NCI-H69 (cell line): Measurements from ENCODE around the gene SPATA16.
A peak's percentile ranks its signal among the peaks of the same experiment; 100 is the strongest.
"Not testable (repeated sequence)": the region's sequence is repeated elsewhere in the genome, so short reads cannot be mapped to it uniquely, and the experiment has no call there.

Experiments
- DNase-seq: peaks from one replicate; lab custom pipeline; 2025; lab: John Stamatoyannopoulos, UW

The SPATA16 gene

GRCh38 chr3:173004681-173005080 is 136.4 kb downstream of the SPATA16 start:
- DNase-seq, result no peak

- DNase-seq, result no peak
Observed at GRCh38 chr3:173003956-173004355, 137.1 kb downstream of the SPATA16 start.

- DNase-seq, result no peak
Observed at GRCh38 chr3:173003471-173003870, 137.6 kb downstream of the SPATA16 start.

- DNase-seq, result no peak
Observed at GRCh38 chr3:173001622-173002021, 139.4 kb downstream of the SPATA16 start.

GRCh38 chr3:173000553-173000952 is 140.5 kb downstream of the SPATA16 start:
- DNase-seq, result no peak

GRCh38 chr3:172993412-172993811 is 147.6 kb downstream of the SPATA16 start:
- DNase-seq, result no peak

- no peak for DNase-seq
Observed at GRCh38 chr3:172991424-172991996, 149.5 kb downstream of the SPATA16 start.

GRCh38 chr3:172989373-172989772 is 151.7 kb downstream of the SPATA16 start:
- no peak for DNase-seq

GRCh38 chr3:172987273-172987672 is 153.8 kb downstream of the SPATA16 start:
- DNase-seq, result peak; percentile 61

- DNase-seq, result no peak
Observed at GRCh38 chr3:172984914-172985313, 156.1 kb downstream of the SPATA16 start.

- DNase-seq, result peak; percentile 44
Observed at GRCh38 chr3:172982736-172983364, 158.2 kb downstream of the SPATA16 start.

GRCh38 chr3:172981407-172981983 is 159.5 kb downstream of the SPATA16 start:
- no peak for DNase-seq

- DNase-seq, result peak; percentile 17
Observed at GRCh38 chr3:172980849-172981248, 160.2 kb downstream of the SPATA16 start.

GRCh38 chr3:172977696-172978095 is 163.3 kb downstream of the SPATA16 start:
- DNase-seq, result no peak

- no peak for DNase-seq
Observed at GRCh38 chr3:172974969-172975368, 166.1 kb downstream of the SPATA16 start.

- DNase-seq, result peak; percentile 8
Observed at GRCh38 chr3:172973799-172974198, 167.2 kb downstream of the SPATA16 start.

GRCh38 chr3:172972717-172973116 is 168.3 kb downstream of the SPATA16 start:
- no peak for DNase-seq

- no peak for DNase-seq
Observed at GRCh38 chr3:172972067-172972466, 169.0 kb downstream of the SPATA16 start.

GRCh38 chr3:172968646-172969045 is 172.4 kb downstream of the SPATA16 start:
- DNase-seq, result no peak

- DNase-seq, result no peak
Observed at GRCh38 chr3:172965256-172965655, 175.8 kb downstream of the SPATA16 start.

- DNase-seq, result not testable (repeated sequence)
Observed at GRCh38 chr3:172960626-172961182, 180.3 kb downstream of the SPATA16 start.

GRCh38 chr3:172958565-172958964 is 182.5 kb downstream of the SPATA16 start:
- DNase-seq, result peak; percentile 17

- DNase-seq, result no peak
Observed at GRCh38 chr3:172953571-172953970, 187.5 kb downstream of the SPATA16 start.
